ENCODE measurements around the gene ANO1. TPM values are rescaled to one million over a fixed set of nuclear protein-coding genes. Genes with fewer than 3 reads are reported as not detected.

ANO1 gene
- total RNA-seq, 1 experiment from 2014 or later, result 10.9 TPM

GRCh38 chr11:70187771-70188170 lies 109.7 kb downstream of the ANO1 start:
- H2BK15ac ChIP-seq (ENCODE audit: low read depth, low read length), result no peak overlapping the region
- no peaks in the 10 kb centered on the region for H3K4me1 ChIP-seq (ENCODE audit: insufficient read depth, low read length)
- no peak overlapping the region for H3K14ac ChIP-seq (ENCODE audit: insufficient read depth, low read length)
- H3K27me3 Mint-ChIP-seq (ENCODE audit: low read depth), result peaks cover 5% of the 10 kb centered on the region
- DNase-seq, result no peak
- no peak overlapping the region for H2BK20ac ChIP-seq (ENCODE audit: low read depth, low read length, poor library complexity, severe bottlenecking)
- no peak overlapping the region for H3K27ac Mint-ChIP-seq
- no peak overlapping the region for H4K5ac ChIP-seq (ENCODE audit: insufficient read length, low read depth, low read length)
- no peaks in the 10 kb centered on the region for H3K27me3 ChIP-seq (ENCODE audit: insufficient read depth, low read length)
- no peak overlapping the region for H2BK120ac ChIP-seq (ENCODE audit: low read depth, low read length, poor library complexity, severe bottlenecking)
- no peak overlapping the region for H2AK5ac ChIP-seq (ENCODE audit: insufficient read length, low read length)
- no peaks in the 10 kb centered on the region for H3K9me3 ChIP-seq (ENCODE audit: control insufficient read depth, low read depth, low read length)
- no peak overlapping the region for H2BK5ac ChIP-seq (ENCODE audit: insufficient read length, low read length)
- no peaks in the 10 kb centered on the region for H3K79me2 ChIP-seq (ENCODE audit: insufficient read depth, low read length)
- no peaks in the 10 kb centered on the region for H4K20me1 ChIP-seq (ENCODE audit: control insufficient read depth, insufficient read depth, insufficient read length)
- peaks cover 0 to 4% of the 10 kb centered on the region in 2 experiments; a peak in 2 of 5 replicates for H3K9me3 Mint-ChIP-seq
- H3K4me3 Mint-ChIP-seq, result no peak overlapping the region
- no peak for TF ChIP-seq CTCF (conservative IDR thresholded peaks at IDR 0.05)
- H3K36me3 Mint-ChIP-seq (ENCODE audit: insufficient read depth in 1 of 3, low read depth in 3 of 3), result no peaks in the 10 kb centered on the region; a peak in 1 of 7 replicates
- H3K23me2 ChIP-seq (ENCODE audit: insufficient read length, low read depth, low read length, poor library complexity, severe bottlenecking), result no peaks in the 10 kb centered on the region
- no peak overlapping the region for H3K4ac ChIP-seq (ENCODE audit: low read depth, low read length)
- H3T11ph ChIP-seq (ENCODE audit: low read length), result no peak overlapping the region
- H3K56ac ChIP-seq (ENCODE audit: insufficient read length, low read depth, low read length), result no peak overlapping the region
- no peak overlapping the region for H3K23ac ChIP-seq (ENCODE audit: insufficient read length, low read depth, low read length)
- no peak overlapping the region for H2AFZ ChIP-seq (ENCODE audit: low read length)
- H2BK12ac ChIP-seq (ENCODE audit: insufficient read length, low read depth, low read length), result no peak overlapping the region
- no peak overlapping the region for H4K8ac ChIP-seq (replicated peaks; ENCODE audit: insufficient read length, low read depth, low read length)
- no peak overlapping the region for H3K9ac ChIP-seq (ENCODE audit: extremely low read depth, insufficient read length, low read length)
- H3K27ac ChIP-seq (ENCODE audit: insufficient read length, low read depth, low read length), result no peak overlapping the region
- H3K79me1 ChIP-seq (ENCODE audit: insufficient read depth, low read depth, low read length, poor library complexity, severe bottlenecking), result no peaks in the 10 kb centered on the region
- no peak overlapping the region for H3K4me2 ChIP-seq (ENCODE audit: insufficient read depth, insufficient read length, low read length)
- peaks cover 3% of the 10 kb centered on the region in 2 experiments; a peak in 3 of 4 replicates for H3K4me1 Mint-ChIP-seq
- WGBS (ENCODE audit: extremely low coverage, insufficient read length, low lambda C conversion rate), result no CpG with 5 or more reads among the region's 15 CpGs
- no peak overlapping the region for H4K91ac ChIP-seq (ENCODE audit: insufficient read length, low read depth, low read length)
- no peak overlapping the region for H3K18ac ChIP-seq (ENCODE audit: insufficient read length, low read depth, low read length)

Measured in H9 (cell line).